Tibial nerve (tissue), 4 donors: Measurements from ENCODE around the gene EGF. TPM values are rescaled to one million over a fixed set of nuclear protein-coding genes. Genes with fewer than 3 reads are reported as not detected.

Experiments used
- DNase-seq, 2 donors: peaks; one replicate each; pipeline ENCODE4 v3.0.0-alpha.2; 2019; ENCODE audit warnings: low spot score in 2 of 2
- H3K27ac ChIP-seq, 4 donors: fragments of 200-600 bp; sonication (generic) in 3 of 4; one replicate each; pipeline ENCODE4 v1.5.1; 2017 to 2019; ENCODE audit warnings: mild to moderate bottlenecking in 1 of 4
- H3K27me3 ChIP-seq, 2 donors: fragments of 200-600 bp; sonication (generic) in 1 of 2; one replicate each; pipeline versions ENCODE4 v1.5.1 to v1.6.0; 2017 to 2019
- H3K36me3 ChIP-seq, 3 donors: fragments of 200-600 bp; sonication (generic); one replicate each; pipeline ENCODE4 v1.5.1; 2018 to 2019
- H3K4me1 ChIP-seq, 4 donors: fragments of 200-600 bp; sonication (generic) in 3 of 4; one replicate each; pipeline ENCODE4 v1.5.1; 2017 to 2019
- H3K4me3 ChIP-seq, 4 donors: fragments of 200-600 bp; sonication (generic) in 3 of 4; one replicate each; pipeline ENCODE4 v1.5.1; 2017 to 2019; ENCODE audit warnings: mild to moderate bottlenecking in 1 of 4, moderate library complexity in 1 of 4
- H3K9me3 ChIP-seq, 4 donors: fragments of 200-600 bp; sonication (generic) in 3 of 4; one replicate each; pipeline ENCODE4 v1.5.1; 2017 to 2019
- CTCF ChIP-seq, 5 experiments: fragments of 200-600 bp in 3 of 5; fragments of 450-650 bp in 2 of 5; sonication (generic) in 3 of 5; IDR thresholded peaks; one replicate each; pipeline ENCODE4 v1.5.1; 2016 to 2019; ENCODE audit warnings: antibody characterized with exemption in 5 of 5, mild to moderate bottlenecking in 3 of 5, moderate library complexity in 2 of 5
- EP300 ChIP-seq, 2 donors: sonication (generic); formaldehyde crosslinking; IDR thresholded peaks; one replicate each; pipeline ENCODE4 v1.6.1; 2017; ENCODE audit warnings: antibody characterized with exemption in 2 of 2, mild to moderate bottlenecking in 1 of 2
- POLR2A ChIP-seq, 2 donors: fragments of 450-650 bp; IDR thresholded peaks; one replicate each; pipeline ENCODE4 v1.6.1; 2017; ENCODE audit warnings: antibody characterized with exemption in 2 of 2, mild to moderate bottlenecking in 2 of 2, moderate library complexity in 2 of 2
- WGBS, 2 donors: methylation state at CpG; one replicate each; pipeline ENCODE4 v1.1.5; 2018; 5-methylcytosine and 5-hydroxymethylcytosine counted together
- total RNA-seq, 4 donors: library from RNA; depleted of rRNA; stranded (reverse); fragments of >200 nt; gene quantifications; one replicate each; pipeline ENCODE4 v1.1.0, GENCODE V29; 2016

EGF gene
- total RNA-seq, 4 donors from 2014 or later = 0.42 to 1.6 TPM; not detected in 2

- TF ChIP-seq EP300 (IDR thresholded peaks at IDR 0.05) (no peak), POLR2A (IDR thresholded peaks at IDR 0.05) (no peak), CTCF (IDR thresholded peaks at IDR 0.05) (no peak)
- no peak for DNase-seq
- Histone ChIP-seq H3K27ac (no peak overlapping the region), H3K36me3 (no peaks in the 10 kb centered on the region), H3K9me3 (no peaks in the 10 kb centered on the region), H3K4me1 (peaks cover 0 to 17% (median 0%) of the 10 kb centered on the region in 4 donors), H3K4me3 (no peak overlapping the region), H3K27me3 (no peaks in the 10 kb centered on the region)
- 19 to 28% methylated on average over 12 to 13 of the region's 13 CpGs for WGBS, 2 donors
These were observed 130.1 kb downstream of the EGF start for GRCh38 chr4:110042545-110043517.

- Histone ChIP-seq H3K27ac (no peak overlapping the region), H3K4me1 (peaks cover 0 to 17% (median 0%) of the 10 kb centered on the region in 4 donors), H3K4me3 (no peak overlapping the region), H3K36me3 (no peaks in the 10 kb centered on the region), H3K9me3 (no peaks in the 10 kb centered on the region), H3K27me3 (no peaks in the 10 kb centered on the region)
- TF ChIP-seq CTCF (IDR thresholded peaks at IDR 0.05) (no peak), EP300 (IDR thresholded peaks at IDR 0.05) (no peak)
- 44% methylated on average over 5 of the region's 5 CpGs for WGBS, 2 donors
- DNase-seq = no peak
These were observed 133.9 kb downstream of the EGF start for GRCh38 chr4:110046588-110047049.

- Histone ChIP-seq H3K27me3 (no peaks in the 10 kb centered on the region), H3K36me3 (no peaks in the 10 kb centered on the region), H3K27ac (no peak overlapping the region), H3K9me3 (no peaks in the 10 kb centered on the region), H3K4me3 (no peak overlapping the region), H3K4me1 (no peaks in the 10 kb centered on the region)
- 54 to 59% methylated on average over 9 of the region's 9 CpGs for WGBS, 2 donors
- DNase-seq = peak; percentile 24 to 67
- TF ChIP-seq POLR2A (IDR thresholded peaks at IDR 0.05) = no peak
- TF ChIP-seq CTCF (IDR thresholded peaks at IDR 0.05) = peak; percentile 47 to 75 (median 70)
These were observed 137.6 kb downstream of the EGF start for GRCh38 chr4:110049951-110050925.

GRCh38 chr4:110055158-110055768 lies 142.6 kb downstream of the EGF start:
- 67 to 79% methylated on average over 3 of the region's 3 CpGs for WGBS, 2 donors
- TF ChIP-seq POLR2A (IDR thresholded peaks at IDR 0.05) (no peak), CTCF (IDR thresholded peaks at IDR 0.05) (no peak), EP300 (IDR thresholded peaks at IDR 0.05) (no peak)

More at GRCh38 chr4:110055158-110055768, 142.6 kb downstream of the EGF start:
- DNase-seq = no peak
- Histone ChIP-seq H3K27ac (no peak overlapping the region), H3K9me3 (no peaks in the 10 kb centered on the region), H3K36me3 (no peaks in the 10 kb centered on the region), H3K4me1 (peaks cover 0 to 9% (median 4%) of the 10 kb centered on the region in 4 donors), H3K27me3 (no peaks in the 10 kb centered on the region), H3K4me3 (no peak overlapping the region)
